Measurements from ENCODE around the gene PRODH2. TPM values are rescaled to one million over a fixed set of nuclear protein-coding genes. Genes with fewer than 3 reads are reported as not detected.

Gene PRODH2
- total RNA-seq, 2 donors from 2014 or later, result not detected

DNA sequence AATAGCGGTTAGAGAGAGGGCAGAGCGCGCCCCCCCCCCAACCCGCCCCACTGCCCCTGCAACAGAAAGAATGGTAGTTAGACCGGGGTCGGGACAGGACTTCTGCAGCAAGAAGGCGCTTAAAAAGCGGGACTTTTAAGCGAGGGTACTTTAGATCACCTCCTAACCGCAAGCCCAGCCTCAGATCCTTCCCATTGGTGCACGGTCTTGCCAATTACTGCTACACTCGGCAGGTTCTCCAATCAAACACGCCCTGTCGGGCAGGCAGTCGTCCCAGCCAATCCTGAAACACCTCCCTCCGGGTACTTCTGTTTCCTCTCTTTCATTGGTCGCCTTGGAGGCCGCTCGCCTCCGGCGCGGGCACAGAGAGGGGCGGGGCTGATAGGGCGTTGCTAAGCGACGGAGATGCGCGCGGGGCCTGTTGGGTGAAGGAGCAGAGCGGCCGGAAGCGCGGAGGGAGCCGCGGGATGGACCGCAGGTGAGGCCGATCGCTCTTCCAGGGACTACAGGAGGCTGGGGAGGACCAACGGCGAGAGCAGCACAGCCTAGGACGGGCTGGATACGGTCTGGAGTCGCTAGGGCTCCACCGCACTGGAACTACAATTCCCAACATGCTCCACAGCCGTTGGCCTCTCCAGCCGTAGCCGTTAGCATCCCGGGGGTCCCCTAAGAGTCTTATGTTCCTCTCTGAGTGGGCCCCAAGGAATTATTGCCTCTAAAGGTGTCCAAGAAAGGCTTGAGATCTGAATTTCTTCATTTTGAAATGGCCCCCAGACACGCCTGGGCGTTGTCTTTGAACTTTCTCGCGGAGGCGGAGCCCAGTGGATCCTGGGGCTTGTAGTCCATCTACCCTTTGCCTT, 54.7 kb downstream of the PRODH2 start, which contains the start of gene PROSER3:
PROSER3 (plus strand) TSS at position 428 of the 860 bp plus-strand sequence; CDS start at position 468, 40 bp downstream.
- H3K36me3 ChIP-seq, result peaks cover 12% of the 10 kb centered on the region
- peak; percentile 92 for ATAC-seq (ENCODE audit: insufficient number of reproducible peaks, low FRiP score, low read depth)
- H3K27ac ChIP-seq, result peak within 1 kb of the TSS; percentile 98 to 99
- peak; percentile 94 for DNase-seq (ENCODE audit: low spot score)
- no peak for TF ChIP-seq CTCF (IDR thresholded peaks at IDR 0.05)
- H3K4me3 ChIP-seq, result peak within 1 kb of the TSS; percentile 77
- H3K9me3 ChIP-seq, result no peaks in the 10 kb centered on the region
- H3K4me1 ChIP-seq (ENCODE audit: control insufficient read depth in 1 of 2, low read depth in 2 of 2), result peaks cover 11 to 52% of the 10 kb centered on the region in 2 donors
- no peaks in the 10 kb centered on the region for H3K27me3 ChIP-seq (replicated peaks; ENCODE audit: insufficient read depth)

DNA sequence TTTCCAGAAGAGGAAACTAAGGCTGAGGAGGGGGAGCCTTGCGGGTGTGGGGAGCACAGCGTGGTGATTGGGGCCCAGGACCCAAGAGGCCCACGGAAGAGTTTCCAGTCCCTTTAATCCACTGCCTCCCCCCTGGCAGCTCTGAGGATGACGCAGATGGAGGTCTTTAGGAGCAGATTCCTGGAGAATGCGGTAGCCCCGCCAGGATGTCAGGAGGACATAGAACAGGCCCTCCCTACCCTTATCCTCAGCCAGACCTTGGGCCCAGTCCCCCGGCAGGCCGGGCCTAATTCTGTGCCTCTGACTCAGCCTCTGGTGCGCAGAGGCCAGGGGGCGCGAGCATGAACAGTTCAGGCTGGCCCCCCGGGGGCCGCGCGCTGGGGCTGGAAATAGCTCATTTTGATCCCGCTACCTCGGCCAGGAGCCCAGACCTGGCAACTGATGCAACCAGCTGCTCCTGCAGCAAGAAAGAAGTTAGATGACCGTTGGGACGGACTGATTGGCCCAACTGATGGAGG, 55.4 kb downstream of the PRODH2 start:
- peak overlapping the region; percentile 98 to 99 for H3K27ac ChIP-seq
- peak overlapping the region; percentile 77 for H3K4me3 ChIP-seq
- H3K27me3 ChIP-seq (replicated peaks; ENCODE audit: insufficient read depth), result no peaks in the 10 kb centered on the region
- peaks cover 11 to 52% of the 10 kb centered on the region in 2 donors for H3K4me1 ChIP-seq (ENCODE audit: control insufficient read depth in 1 of 2, low read depth in 2 of 2)
- H3K9me3 ChIP-seq, result no peaks in the 10 kb centered on the region
- DNase-seq (ENCODE audit: low spot score) (peak; percentile 76), ATAC-seq (ENCODE audit: insufficient number of reproducible peaks, low FRiP score, low read depth) (peak; percentile 57)
- TF ChIP-seq CTCF (IDR thresholded peaks at IDR 0.05), result no peak
- H3K36me3 ChIP-seq, result peaks cover 17% of the 10 kb centered on the region

DNA sequence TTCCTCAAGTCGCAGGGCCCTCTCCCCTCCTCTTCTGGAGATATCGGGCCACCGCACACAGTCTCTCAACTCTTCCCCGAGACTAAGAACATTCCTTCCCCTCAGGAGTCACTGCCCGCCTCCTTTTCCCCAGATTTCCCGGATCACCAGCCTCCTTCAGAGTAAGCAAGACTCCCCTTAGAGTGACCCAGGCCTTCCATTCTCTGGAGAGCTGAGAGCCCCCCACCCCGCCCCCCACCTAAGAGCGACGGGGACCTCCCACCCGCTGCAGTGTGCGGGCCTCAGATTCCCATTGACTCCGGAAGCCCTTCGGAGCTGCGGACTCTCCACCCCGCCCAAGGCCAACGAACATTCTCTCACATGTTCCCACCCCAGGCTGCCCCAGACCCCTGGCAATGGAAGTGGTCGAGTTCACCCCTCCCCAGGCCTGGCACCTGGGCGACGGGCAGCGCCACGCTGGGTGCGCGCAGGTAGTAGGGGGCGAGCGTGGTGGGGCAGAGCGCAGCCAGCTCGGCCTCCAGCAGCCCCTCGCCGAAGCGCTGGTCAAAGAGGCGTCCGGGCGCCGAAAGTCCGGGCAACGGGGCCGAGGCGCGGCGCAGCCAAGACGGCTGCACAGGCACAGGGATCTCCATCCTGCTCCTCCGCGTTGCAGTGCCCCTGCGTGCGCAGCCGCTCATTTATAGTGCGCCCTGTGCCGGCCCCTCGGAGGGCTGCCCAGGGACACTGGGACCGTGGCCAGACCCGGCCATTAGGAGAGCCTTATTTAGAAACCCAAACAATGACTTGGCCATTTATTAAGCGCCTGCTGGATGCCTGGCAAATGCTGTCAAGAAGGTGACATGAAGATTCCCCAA, 56.0 kb downstream of the PRODH2 start, which contains the start of gene HSPB6:
HSPB6 (minus strand) TSS at position 653 of the 854 bp plus-strand sequence; CDS start at position 632, 21 bp downstream.
- Histone ChIP-seq H3K9me3 (no peaks in the 10 kb centered on the region), H3K27ac (peak within 1 kb of the TSS; percentile 98 to 99), H3K27me3 (replicated peaks; ENCODE audit: insufficient read depth) (no peaks in the 10 kb centered on the region), H3K4me1 (ENCODE audit: control insufficient read depth in 1 of 2, low read depth in 2 of 2) (peaks cover 11 to 52% of the 10 kb centered on the region in 2 donors), H3K4me3 (peak within 1 kb of the TSS; percentile 77), H3K36me3 (peaks cover 19% of the 10 kb centered on the region)
- ATAC-seq (ENCODE audit: insufficient number of reproducible peaks, low FRiP score, low read depth), result no peak
- DNase-seq (ENCODE audit: low spot score), result no peak
- TF ChIP-seq CTCF (IDR thresholded peaks at IDR 0.05), result no peak

DNA sequence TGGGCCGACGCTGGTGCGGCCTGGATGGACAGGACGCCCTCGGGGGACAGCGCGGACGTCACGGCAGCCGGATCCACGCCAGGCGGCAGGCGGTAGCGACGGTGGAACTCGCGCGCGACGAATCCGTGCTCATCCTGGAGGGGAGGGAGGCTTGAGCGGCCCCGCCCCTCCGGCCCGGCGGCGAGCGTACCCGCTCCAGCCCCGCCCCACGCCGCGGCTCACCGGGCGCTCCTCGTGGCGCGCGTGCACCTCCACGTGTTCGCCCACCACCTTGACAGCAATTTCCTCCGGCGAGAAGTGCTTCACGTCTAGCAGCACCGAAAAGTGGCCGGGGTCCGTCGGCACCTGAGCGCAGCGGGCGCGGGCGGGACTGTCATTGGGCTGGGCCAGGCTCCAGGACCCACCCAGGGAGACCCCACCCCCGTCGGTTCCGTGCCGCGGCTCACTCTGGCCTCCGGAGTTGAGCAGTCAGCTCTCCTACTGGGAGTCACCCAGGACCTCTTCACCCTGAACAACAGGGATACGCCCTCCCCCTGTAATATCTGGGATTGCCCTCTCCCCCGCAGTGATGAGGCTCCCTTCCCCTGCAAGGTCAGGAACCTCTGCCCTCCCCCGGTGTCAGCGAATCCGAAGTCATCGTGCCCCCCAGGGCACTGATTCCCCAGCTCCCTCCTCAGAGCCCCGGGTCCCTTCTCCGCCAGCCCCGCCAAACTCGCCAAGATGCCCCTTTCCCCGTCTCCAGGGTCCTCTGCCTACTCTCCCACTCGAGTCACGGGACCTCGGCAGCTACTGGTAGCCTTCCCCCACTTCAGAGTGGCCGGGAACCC, 56.9 kb downstream of the PRODH2 start:
- peak overlapping the region; percentile 98 to 99 for H3K27ac ChIP-seq
- H3K4me1 ChIP-seq (ENCODE audit: control insufficient read depth in 1 of 2, low read depth in 2 of 2), result peaks cover 11 to 48% of the 10 kb centered on the region in 2 donors
- DNase-seq (ENCODE audit: low spot score) (no peak), ATAC-seq (ENCODE audit: insufficient number of reproducible peaks, low FRiP score, low read depth) (no peak)
- TF ChIP-seq CTCF (IDR thresholded peaks at IDR 0.05), result no peak
- H3K36me3 ChIP-seq, result peaks cover 19% of the 10 kb centered on the region
- no peaks in the 10 kb centered on the region for H3K27me3 ChIP-seq (replicated peaks; ENCODE audit: insufficient read depth)
- no peaks in the 10 kb centered on the region for H3K9me3 ChIP-seq
- peak overlapping the region; percentile 77 for H3K4me3 ChIP-seq
